Stimulated activated CD4-positive, alpha-beta T cell treated with anti-CD3 and anti-CD28 coated beads, Interleukin-12 subunit alpha, Interleukin-12 subunit beta, amount 100 ng/mL, for 4 hours (primary cell): ENCODE data around the gene AMOTL1.
"Not testable (repeated sequence)": the region's sequence is repeated elsewhere in the genome, so short reads cannot be mapped to it uniquely, and the experiment has no call there.

ENCODE experiments used
- DNase-seq: peaks from one replicate; pipeline ENCODE4 v3.0.0-alpha.2; 2020

The AMOTL1 gene

DNA sequence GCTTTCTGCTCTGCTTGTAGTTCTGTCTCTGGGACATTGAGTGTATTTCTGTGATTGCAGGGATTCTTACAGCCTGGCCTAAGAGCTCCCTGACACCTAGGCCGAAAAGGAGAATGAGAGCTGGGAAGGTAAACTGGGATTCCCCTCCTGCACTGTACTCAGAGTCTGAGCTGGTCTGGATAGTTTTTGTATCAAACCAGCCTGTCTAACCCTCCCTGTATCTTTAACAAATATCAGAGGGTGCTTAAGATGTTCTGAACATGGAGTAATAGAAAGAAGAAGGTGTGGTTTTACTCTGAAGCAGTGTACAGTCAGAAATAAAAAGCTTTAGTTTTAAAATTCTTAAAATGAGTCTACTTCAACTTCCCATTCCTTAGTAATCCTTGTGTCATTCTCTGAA lies 57.3 kb downstream of the AMOTL1 start:
- DNase-seq: no peak

DNA sequence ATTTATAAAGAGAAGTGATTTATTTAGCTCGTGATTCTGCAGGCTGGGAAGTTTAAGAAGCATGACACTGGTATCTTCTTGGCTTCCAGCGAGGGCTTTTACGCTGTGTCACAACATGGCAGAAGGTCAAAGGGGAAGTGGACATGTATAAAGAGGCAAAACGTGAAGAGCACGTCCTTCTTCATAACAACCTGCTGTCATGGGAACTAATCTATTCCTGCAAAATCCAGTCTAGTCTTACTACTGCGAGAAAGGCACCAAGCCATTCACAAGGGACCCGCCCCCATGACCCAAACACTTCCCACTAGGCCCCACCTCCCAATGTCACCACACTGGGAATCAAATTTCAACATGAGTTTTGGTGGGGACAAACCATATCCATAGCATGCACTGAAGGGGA lies 58.3 kb downstream of the AMOTL1 start:
- DNase-seq: no peak

DNA sequence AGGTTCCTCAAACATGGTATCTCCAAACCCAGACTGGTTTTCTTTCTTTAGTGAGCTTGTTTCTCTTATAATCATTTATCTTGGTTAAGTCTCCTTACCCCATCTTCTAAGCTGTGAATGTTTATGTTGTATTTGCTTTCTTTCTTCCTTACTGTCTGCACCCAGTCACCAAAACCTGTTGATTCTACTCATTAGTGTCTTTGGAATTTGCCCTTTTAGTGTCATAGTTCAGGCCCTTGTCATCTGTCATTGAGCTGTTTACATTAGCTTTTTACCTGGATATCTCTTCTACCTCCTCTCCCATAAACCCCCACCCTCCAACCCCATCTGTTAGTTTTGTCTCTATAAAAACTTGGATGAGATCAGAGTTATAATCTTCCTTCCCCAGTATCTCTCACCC lies 59.9 kb downstream of the AMOTL1 start:
- no peak for DNase-seq

- no peak for DNase-seq
These were observed 62.8 kb downstream of the AMOTL1 start for GRCh38 chr11:94830722-94831510.

- DNase-seq: no peak
These were observed 63.4 kb downstream of the AMOTL1 start for GRCh38 chr11:94831529-94831928.

DNA sequence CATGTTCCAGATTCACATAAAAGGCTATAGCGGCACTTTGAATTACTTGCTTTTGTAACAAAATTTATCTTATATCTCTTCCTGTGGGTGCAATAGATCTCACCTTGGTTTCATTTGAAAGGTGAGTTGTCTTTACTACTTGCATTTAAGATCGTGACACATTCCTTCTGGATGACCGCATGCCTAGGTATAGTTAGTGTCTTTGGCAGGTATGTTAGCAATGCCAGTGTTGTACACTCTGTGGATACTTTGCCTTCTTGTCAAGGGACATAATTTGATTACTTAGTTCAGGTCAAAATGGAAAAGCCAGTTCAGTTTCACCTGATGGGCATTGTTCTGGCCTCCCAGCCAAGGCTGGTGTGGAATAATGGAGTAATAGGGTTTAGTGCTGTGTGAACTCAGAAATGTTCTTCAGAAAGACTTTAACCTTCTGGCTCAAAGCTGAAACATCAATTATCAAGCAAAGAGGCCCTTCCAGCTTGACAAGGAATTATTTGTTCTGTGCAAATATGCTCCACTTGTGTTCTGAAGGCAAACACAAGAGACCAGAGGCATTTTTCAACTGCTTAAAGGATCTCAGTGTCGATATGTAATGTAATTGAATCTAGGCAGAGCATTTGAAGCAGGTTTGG lies 64.6 kb downstream of the AMOTL1 start:
- no peak for DNase-seq

GRCh38 chr11:94834911-94835593 lies 66.9 kb downstream of the AMOTL1 start:
- DNase-seq: no peak

GRCh38 chr11:94835594-94835927 lies 67.4 kb downstream of the AMOTL1 start:
- no peak for DNase-seq

DNA sequence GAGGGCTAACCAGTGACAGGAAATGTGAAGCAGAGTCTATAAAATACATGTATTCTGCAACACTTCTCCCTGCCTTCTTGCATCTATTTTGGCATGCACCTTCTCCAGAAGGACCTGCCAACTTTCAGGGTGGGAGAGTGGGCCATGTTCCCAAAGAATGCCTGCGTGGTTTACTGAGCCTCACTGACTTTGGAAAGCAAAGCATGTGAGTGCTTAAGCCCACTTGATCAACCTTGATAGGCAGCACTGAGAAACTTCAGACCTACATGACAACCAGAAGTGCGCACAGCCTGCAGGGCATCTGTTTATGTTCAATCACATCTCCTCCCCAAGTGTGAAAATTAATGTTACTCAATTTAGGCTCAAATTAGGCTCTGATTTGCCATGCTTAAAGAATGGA lies 69.2 kb downstream of the AMOTL1 start:
- DNase-seq: no peak

DNA sequence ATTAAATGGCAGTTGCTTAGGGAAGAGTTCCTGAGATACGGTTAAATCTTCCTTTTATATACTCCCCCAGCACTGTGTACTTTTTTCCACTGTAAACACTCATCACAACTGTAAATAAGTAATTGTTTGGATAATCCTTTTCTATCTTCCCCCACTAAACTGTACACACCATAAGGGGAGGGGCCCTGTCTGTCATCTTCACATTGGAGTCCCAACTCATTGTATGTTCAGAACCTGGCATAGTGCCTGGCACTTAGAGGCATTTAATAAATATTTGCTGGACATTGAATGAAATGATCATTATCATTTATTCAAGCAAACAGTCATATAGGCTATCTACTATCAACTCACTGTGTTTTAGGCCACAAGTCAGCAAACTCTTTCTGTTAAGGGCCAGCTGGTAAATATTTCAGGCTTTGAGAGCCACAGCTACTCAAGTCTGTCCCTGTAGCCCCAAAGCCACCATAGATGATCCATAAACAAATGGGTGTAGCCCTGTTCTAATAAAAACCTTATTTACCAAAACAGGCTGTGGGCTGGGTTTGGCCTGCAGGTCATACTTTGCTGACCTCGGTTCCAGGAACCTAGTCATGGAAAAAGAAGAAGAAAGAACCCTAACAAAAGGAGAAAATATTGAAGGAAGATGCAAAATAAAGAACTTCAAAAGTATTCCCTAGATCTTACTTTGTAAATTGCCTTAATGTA lies 70.0 kb downstream of the AMOTL1 start:
- DNase-seq: no peak

DNA sequence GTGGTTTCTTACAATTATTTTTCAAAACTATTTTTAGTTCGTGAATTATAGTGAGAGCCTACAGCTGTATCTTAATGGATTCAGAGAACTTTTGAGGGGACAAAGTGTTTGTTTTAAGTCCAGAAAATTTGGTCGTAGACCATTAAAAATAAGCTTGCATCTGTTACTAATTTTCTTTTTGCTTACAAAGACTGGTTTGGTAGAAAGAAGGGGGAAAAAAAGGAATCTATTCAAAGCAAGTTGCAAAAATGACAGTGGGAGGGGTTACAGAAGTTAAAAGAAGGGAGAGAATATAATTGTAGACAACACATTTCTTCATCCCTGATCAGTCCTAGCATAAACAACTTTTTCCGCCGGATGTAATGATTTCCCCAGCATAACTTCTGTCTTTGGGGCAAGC lies 72.1 kb downstream of the AMOTL1 start:
- no peak for DNase-seq

GRCh38 chr11:94844031-94844430 lies 75.9 kb downstream of the AMOTL1 start:
- DNase-seq: no peak

DNA sequence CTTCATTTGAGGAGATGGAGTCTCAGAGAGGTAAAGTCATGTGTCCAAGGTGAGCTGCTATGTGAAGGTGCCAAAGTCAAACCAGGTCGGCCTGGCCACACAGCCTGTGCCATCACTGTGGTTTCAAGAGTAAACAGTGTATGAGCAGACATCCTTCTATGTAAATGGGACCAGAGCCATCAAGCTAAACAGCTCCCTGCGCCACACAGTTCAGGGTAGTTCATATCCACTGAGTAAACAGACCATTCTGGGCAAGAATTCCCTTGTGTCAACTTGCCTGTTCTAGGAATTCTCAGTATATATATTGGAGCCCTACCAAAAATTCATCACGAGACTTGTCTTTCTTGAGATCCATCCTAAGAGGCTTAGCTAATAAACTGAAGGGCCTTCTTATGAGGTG lies 77.5 kb downstream of the AMOTL1 start:
- no peak for DNase-seq

DNA sequence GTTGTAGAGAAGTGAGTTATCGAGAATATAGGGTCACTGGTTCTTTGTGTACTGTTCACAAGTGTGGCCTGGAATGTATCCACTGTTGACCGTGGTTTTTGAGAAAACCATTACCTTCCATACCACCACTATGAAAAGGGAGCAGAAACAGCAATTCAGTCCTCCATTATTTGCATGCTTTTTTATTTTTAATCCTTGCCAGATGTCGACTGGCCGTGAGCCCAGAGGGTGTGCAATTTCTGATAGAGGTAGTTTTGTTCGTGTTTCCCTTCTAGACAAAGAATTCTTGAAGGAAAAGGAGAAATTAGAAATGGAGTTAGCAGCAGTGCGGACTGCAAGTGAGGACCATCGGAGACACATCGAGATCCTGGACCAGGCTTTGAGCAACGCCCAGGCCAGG lies 81.7 kb downstream of the AMOTL1 start:
- no peak for DNase-seq

GRCh38 chr11:94851864-94852636 lies 83.9 kb downstream of the AMOTL1 start:
- no peak for DNase-seq

GRCh38 chr11:94853288-94853687 lies 85.1 kb downstream of the AMOTL1 start:
- not testable (repeated sequence) for DNase-seq

- DNase-seq: no peak
These were observed 85.7 kb downstream of the AMOTL1 start for GRCh38 chr11:94853836-94854235.

DNA sequence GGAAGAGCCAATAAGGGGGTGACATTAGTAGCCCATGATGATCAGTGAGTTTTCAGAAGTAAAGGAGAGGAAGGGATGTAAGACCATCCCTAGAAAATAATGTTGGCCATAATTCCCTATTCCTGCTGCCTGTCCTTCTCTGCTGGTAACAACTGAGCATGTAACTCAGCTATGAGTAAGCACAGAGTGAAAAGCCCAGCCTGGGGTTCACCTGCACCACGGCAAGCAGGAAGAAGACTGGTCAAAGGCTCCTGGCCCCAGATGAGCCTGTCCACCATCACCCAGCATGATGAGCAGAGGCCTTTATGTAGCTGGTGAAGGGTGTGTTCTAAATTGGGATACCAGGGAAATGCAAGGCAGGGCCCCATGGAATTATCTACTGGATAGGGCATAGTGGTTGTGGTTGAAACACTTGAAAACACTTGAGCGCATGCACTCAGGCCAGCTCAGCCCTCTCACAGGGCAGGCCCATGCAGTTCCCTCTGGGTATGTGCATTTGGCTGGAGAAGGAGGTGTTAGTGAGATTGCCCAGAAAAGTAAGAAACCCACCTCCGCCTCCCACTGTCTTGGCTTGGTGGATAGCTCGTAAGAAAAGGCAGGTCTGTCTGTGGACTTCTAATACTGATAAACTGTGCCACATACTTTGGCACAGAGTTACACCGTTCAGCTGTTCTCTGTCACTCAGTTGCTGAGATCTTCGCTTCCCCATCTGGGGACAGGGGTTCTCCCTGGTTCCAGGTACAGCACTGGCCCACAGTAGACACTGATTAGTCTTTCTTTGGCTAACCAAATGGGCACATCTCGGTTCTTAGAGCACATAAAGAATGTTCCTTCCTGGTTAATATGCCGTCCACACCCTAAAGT lies 86.8 kb downstream of the AMOTL1 start:
- DNase-seq: no peak

DNA sequence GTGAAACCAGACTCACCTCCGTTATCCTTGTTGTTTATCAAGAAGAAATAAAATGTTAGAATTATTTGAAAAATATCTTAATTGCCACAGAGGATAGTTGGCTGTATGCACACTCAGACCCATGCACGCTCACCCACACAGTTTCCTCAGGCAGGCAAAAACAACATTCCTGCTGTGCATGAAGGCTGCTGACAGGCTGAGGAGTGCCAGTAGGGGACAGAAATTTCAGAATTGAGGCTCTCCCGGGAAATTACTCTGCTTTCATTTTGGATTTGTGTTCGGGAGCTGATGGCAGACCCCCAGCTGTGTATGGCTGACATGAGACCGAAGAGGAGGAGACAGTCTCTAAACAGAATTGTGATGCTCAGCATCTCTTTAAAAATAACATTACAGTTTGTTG lies 87.5 kb downstream of the AMOTL1 start:
- DNase-seq: no peak

GRCh38 chr11:94856443-94856842 lies 88.3 kb downstream of the AMOTL1 start:
- no peak for DNase-seq

GRCh38 chr11:94857337-94857736 lies 89.2 kb downstream of the AMOTL1 start:
- DNase-seq: no peak
